Lower leg skin (tissue), 3 donors: ENCODE data around the gene HOXB1.

Source experiments
- POLR2A ChIP-seq, 2 donors: fragments of 450-650 bp; IDR thresholded peaks; one replicate each; pipeline ENCODE4 v1.6.1; 2016 to 2017; ENCODE audit warnings: antibody characterized with exemption in 2 of 2, mild to moderate bottlenecking in 1 of 2, moderate library complexity in 1 of 2
- TF ChIP-seq, protein P1 (sequence below), 3 donors: fragments of 450-650 bp; IDR thresholded peaks; one replicate each; pipeline ENCODE4 v1.5.1; 2016; ENCODE audit warnings: antibody characterized with exemption in 3 of 3, mild to moderate bottlenecking in 3 of 3, moderate library complexity in 2 of 3

DNA sequence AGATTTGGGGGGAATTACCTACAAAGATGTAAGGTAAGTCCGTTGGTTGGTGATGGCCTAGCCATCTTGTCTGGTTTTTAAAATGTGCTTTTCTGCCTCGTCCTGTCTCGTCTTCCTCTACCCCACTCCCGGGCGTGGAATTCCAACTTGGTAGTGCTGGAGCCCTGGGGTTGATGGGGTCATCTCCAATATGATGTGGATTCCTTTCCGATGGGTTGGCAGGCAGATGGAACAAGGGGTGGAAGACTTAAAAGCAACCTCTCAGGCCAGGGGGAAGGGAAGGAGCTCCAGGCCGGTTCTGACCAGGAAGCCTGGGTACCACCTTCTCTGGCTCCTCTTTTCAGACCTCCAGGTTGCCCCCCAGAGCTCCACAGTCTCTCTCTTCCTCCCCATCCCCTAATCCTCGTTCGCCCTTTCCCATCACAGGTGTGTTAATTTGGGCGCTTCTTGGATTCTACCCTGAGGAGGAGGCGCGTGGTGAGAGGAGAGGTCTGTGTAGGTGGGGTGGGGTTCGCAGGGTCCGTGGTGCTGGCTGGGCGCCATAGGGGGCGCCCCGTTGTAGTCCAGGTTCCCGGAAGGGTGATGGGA, 19.2 kb upstream of the HOXB1 start:
- TF ChIP-seq, protein P1, sequence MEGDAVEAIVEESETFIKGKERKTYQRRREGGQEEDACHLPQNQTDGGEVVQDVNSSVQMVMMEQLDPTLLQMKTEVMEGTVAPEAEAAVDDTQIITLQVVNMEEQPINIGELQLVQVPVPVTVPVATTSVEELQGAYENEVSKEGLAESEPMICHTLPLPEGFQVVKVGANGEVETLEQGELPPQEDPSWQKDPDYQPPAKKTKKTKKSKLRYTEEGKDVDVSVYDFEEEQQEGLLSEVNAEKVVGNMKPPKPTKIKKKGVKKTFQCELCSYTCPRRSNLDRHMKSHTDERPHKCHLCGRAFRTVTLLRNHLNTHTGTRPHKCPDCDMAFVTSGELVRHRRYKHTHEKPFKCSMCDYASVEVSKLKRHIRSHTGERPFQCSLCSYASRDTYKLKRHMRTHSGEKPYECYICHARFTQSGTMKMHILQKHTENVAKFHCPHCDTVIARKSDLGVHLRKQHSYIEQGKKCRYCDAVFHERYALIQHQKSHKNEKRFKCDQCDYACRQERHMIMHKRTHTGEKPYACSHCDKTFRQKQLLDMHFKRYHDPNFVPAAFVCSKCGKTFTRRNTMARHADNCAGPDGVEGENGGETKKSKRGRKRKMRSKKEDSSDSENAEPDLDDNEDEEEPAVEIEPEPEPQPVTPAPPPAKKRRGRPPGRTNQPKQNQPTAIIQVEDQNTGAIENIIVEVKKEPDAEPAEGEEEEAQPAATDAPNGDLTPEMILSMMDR (IDR thresholded peaks at IDR 0.05): no peak
- TF ChIP-seq POLR2A (IDR thresholded peaks at IDR 0.05): no peak
